ENCODE results near the gene GRID2.

GRID2 gene

DNA sequence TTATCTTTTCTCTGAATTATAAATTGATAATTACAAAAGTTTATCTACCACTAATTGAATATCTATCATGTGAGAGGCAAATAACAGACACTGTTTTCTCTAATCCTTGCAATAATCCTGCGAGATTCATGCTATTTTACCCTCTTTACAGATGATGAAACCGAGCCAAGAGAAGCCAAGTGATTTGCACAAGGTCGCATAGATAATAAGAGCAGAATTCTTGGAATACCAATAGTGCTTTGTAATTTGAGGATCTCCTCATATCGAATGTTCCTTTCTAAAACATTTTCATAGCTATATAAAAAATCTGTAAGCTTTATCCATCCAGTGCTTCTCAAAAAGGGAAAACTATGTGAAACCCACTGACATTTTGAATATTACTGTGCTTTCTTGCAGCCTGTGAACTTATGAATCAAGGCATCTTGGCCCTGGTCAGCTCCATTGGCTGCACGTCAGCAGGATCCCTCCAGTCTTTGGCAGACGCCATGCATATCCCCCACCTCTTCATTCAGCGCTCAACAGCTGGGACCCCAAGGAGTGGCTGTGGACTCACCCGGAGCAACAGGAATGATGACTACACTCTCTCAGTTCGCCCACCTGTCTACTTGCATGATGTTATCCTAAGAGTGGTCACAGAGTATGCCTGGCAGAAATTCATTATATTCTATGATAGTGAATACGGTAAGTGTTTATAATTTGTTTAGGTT lies 781.0 kb downstream of the GRID2 start:
- H3K36me3 ChIP-seq = no peaks in the 10 kb centered on the region
- H3K9me3 ChIP-seq = no peaks in the 10 kb centered on the region
- TF ChIP-seq CTCF (IDR thresholded peaks at IDR 0.05; ENCODE audit: low read depth, low read length) = no peak
- no peak overlapping the region for H3K4me3 ChIP-seq (ENCODE audit: low read depth, low read length)
- peak; percentile 3 for DNase-seq
- H3K27me3 ChIP-seq = no peaks in the 10 kb centered on the region
- no peaks in the 10 kb centered on the region for H3K4me1 ChIP-seq

DNA sequence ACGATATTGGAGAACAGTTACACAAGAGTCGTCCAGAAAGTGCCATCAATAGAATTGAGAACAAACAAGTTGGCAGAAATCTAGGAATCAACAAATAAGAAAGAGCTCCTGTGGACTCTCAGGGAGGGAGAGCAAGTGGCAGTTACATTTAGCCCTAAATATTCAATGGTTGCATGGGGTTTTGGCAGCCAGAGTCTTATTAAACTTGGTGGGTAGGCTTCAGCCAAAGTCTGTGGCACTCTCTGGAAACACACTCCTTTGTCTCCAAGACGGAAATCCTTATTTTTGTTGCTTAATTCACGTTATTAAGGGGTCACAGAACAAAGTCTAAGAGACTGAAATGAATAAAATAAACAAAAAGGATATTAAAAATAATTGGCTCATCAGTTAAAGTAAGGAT lies 782.6 kb downstream of the GRID2 start:
- Histone ChIP-seq H3K27me3 (no peaks in the 10 kb centered on the region), H3K36me3 (no peaks in the 10 kb centered on the region), H3K4me3 (ENCODE audit: low read depth, low read length) (no peak overlapping the region), H3K4me1 (no peaks in the 10 kb centered on the region), H3K9me3 (no peaks in the 10 kb centered on the region)
- DNase-seq = no peak
- TF ChIP-seq CTCF (IDR thresholded peaks at IDR 0.05; ENCODE audit: low read depth, low read length) = no peak

DNA sequence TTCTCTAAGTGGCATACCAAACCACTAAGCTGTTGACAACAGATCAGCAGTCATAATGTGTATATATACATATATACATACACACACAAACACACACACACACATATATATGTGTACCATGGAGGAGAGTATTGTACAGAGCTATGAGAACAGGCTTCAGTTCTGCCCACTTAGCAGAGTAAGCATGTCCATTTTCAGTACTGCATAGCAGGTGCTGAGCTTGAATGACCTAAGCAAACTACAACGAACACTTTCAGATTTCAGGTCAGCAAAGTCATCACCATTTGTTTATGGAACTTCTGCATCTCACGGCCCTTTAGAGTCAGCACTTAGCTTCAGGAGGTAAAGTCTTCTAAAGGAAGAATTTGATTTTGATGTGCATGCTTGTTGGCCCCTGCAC lies 789.0 kb downstream of the GRID2 start:
- no peak for DNase-seq
- Histone ChIP-seq H3K36me3 (no peaks in the 10 kb centered on the region), H3K27me3 (no peaks in the 10 kb centered on the region), H3K4me3 (ENCODE audit: low read depth, low read length) (no peak overlapping the region), H3K4me1 (no peaks in the 10 kb centered on the region), H3K9me3 (no peaks in the 10 kb centered on the region; the same call in 1 of the 2 replicates)
- TF ChIP-seq CTCF (IDR thresholded peaks at IDR 0.05; ENCODE audit: low read depth, low read length) = no peak

GRCh38 chr4:93103042-93103441 lies 799.3 kb downstream of the GRID2 start:
- Histone ChIP-seq H3K4me3 (ENCODE audit: low read depth, low read length) (no peak overlapping the region), H3K36me3 (no peaks in the 10 kb centered on the region), H3K27me3 (no peaks in the 10 kb centered on the region), H3K9me3 (no peaks in the 10 kb centered on the region), H3K4me1 (no peaks in the 10 kb centered on the region)
- no peak for TF ChIP-seq CTCF (IDR thresholded peaks at IDR 0.05; ENCODE audit: low read depth, low read length)
- DNase-seq = no peak

DNA sequence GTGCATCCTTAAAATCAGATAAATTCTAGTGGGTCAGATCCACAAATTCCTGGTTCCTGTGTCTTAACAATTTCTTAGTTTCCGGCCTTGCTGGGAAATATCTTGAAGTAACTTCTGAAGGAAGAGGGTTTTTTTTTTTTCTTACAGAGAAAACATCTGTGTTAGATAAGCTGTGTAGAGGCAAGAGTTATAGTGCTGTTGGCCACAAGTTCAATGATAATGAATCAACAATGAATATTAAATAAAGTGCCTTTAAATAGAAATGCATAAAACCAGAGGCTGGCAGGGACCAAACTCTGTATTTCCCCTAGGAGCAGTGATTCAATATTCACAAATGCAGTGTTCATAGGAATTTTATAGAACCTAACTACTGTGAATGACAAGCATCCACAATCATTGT lies 812.9 kb downstream of the GRID2 start:
- no peaks in the 10 kb centered on the region for H3K36me3 ChIP-seq
- no peak for DNase-seq
- H3K4me1 ChIP-seq = no peaks in the 10 kb centered on the region
- no peak overlapping the region for H3K4me3 ChIP-seq (ENCODE audit: low read depth, low read length)
- TF ChIP-seq CTCF (IDR thresholded peaks at IDR 0.05; ENCODE audit: low read depth, low read length) = no peak
- H3K9me3 ChIP-seq = no peaks in the 10 kb centered on the region
- no peaks in the 10 kb centered on the region for H3K27me3 ChIP-seq

DNA sequence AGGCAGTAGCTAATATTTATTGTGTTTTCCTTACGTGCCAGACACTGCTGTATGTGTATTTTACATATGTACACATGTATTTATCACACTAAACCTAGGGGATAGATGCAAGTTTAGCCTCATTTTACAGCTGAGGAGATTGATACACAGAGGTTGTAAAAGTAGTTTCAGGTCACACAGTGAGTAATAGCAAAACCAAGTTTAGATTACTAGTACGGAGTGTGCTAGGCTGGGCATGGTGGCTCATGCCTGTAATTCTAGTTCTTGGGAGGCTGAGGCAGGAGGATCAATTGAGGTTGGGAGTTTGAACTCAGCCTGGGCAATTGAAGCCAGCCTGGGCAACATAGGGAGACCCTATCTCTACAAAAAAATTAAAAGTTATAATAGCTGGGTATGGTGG lies 823.7 kb downstream of the GRID2 start:
- Histone ChIP-seq H3K4me3 (ENCODE audit: low read depth, low read length) (no peak overlapping the region), H3K4me1 (no peaks in the 10 kb centered on the region), H3K27me3 (no peaks in the 10 kb centered on the region), H3K36me3 (no peaks in the 10 kb centered on the region), H3K9me3 (no peaks in the 10 kb centered on the region)
- no peak for DNase-seq
- TF ChIP-seq CTCF (IDR thresholded peaks at IDR 0.05; ENCODE audit: low read depth, low read length) = no peak
